Testis (tissue), 3 donors: ENCODE data around the gene FARP2. TPM values are rescaled to one million over a fixed set of nuclear protein-coding genes. Genes with fewer than 3 reads are reported as not detected.

Source experiments
- DNase-seq: peaks from one replicate; pipeline ENCODE4 v3.0.0-alpha.2; 2019
- H3K27ac ChIP-seq, 2 donors: fragments of 200-600 bp; sonication (generic); one replicate each; pipeline ENCODE4 v1.5.1; 2019
- H3K27me3 ChIP-seq: fragments of 200-600 bp; sonication (generic); one replicate; pipeline ENCODE4 v1.5.1; 2019
- H3K36me3 ChIP-seq: fragments of 200-600 bp; sonication (generic); one replicate; pipeline ENCODE4 v1.5.1; 2017; ENCODE audit warnings: low read depth; ENCODE audit errors: missing control alignments
- H3K4me1 ChIP-seq: fragments of 200-600 bp; sonication (generic); one replicate; pipeline ENCODE4 v1.5.1; 2019
- H3K4me3 ChIP-seq, 2 donors: fragments of 200-600 bp; sonication (generic); one replicate each; pipeline ENCODE4 v1.5.1; 2017 to 2019
- H3K9me3 ChIP-seq: fragments of 200-600 bp; sonication (generic); one replicate; pipeline ENCODE4 v1.5.1; 2017
- CTCF ChIP-seq, 3 experiments: fragments of 450-650 bp in 2 of 3; fragments of 200-600 bp in 1 of 3; sonication (generic) in 1 of 3; IDR thresholded peaks; one replicate each; pipeline ENCODE4 v1.5.1; 2016 to 2019; ENCODE audit warnings: antibody characterized with exemption in 3 of 3, mild to moderate bottlenecking in 2 of 3, moderate library complexity in 1 of 3
- POLR2A ChIP-seq: fragments of 450-650 bp; IDR thresholded peaks from one replicate; pipeline ENCODE4 v1.6.1; 2017; ENCODE audit warnings: antibody characterized with exemption, mild to moderate bottlenecking, moderate library complexity
- WGBS, 2 donors: methylation state at CpG; one replicate each; pipeline ENCODE4 v1.1.5; 2018; 5-methylcytosine and 5-hydroxymethylcytosine counted together
- intact Hi-C: fragments of 100-400 bp; cut with DNase I; formaldehyde crosslinking; loops from one replicate; pipeline ENCODE4 v1.15.1; 2023; ENCODE audit warnings: low total_unique reads
- polyA plus RNA-seq: library from polyadenylated mRNA; stranded (reverse); fragments of 350-450 nt; fragmentation: Illumina TruSeq; extraction: RNeasy Lipid Tissue Mini Kit (QIAGEN cat#74804); gene quantifications from one replicate; pipeline ENCODE4 v1.2.3, GENCODE V29; 2014; ENCODE audit warnings: low read depth, low replicate concordance; ENCODE audit not compliant: insufficient read depth
- total RNA-seq, 2 donors: library from RNA; depleted of rRNA; stranded (reverse); fragments of >200 nt; gene quantifications; one replicate each; pipeline ENCODE4 v1.2.3, GENCODE V29; 2016

The FARP2 gene
- total and polyA plus RNA-seq, 3 donors from 2014 or later, result 69.8 to 145 (median 78.1) TPM

- intact Hi-C loops, result no loop called here
- Histone ChIP-seq H3K4me3 (no peak overlapping the region), H3K4me1 (no peaks in the 10 kb centered on the region), H3K9me3 (no peaks in the 10 kb centered on the region), H3K27ac (no peak overlapping the region), H3K27me3 (no peaks in the 10 kb centered on the region), H3K36me3 (no peaks in the 10 kb centered on the region)
- DNase-seq, result no peak
- 86 to 92% methylated on average over 20 to 29 of the region's 29 CpGs for WGBS, 2 donors
- TF ChIP-seq POLR2A, result no peak
- TF ChIP-seq CTCF (IDR thresholded peaks at IDR 0.05), result no peak
Measured at GRCh38 chr2:241496904-241497877, 141.1 kb downstream of the FARP2 start.

- no peak for DNase-seq
- H3K4me1 ChIP-seq, result no peaks in the 10 kb centered on the region
- H3K27ac ChIP-seq, result no peak overlapping the region
- no peaks in the 10 kb centered on the region for H3K27me3 ChIP-seq
- H3K9me3 ChIP-seq, result no peaks in the 10 kb centered on the region
- H3K36me3 ChIP-seq, result no peaks in the 10 kb centered on the region
- WGBS, 2 donors, result 94 to 95% methylated on average over 23 to 36 of the region's 36 CpGs
- H3K4me3 ChIP-seq, result no peak overlapping the region
- intact Hi-C loops, result no loop called here
- TF ChIP-seq POLR2A, result no peak
- no peak for TF ChIP-seq CTCF (IDR thresholded peaks at IDR 0.05)
Measured at GRCh38 chr2:241498115-241499070, 142.3 kb downstream of the FARP2 start.

- Histone ChIP-seq H3K4me1 (no peaks in the 10 kb centered on the region), H3K36me3 (no peaks in the 10 kb centered on the region), H3K9me3 (no peaks in the 10 kb centered on the region), H3K27ac (no peak overlapping the region), H3K27me3 (no peaks in the 10 kb centered on the region), H3K4me3 (no peak overlapping the region)
- TF ChIP-seq POLR2A, result no peak
- TF ChIP-seq CTCF (IDR thresholded peaks at IDR 0.05), result no peak
- DNase-seq, result no peak
- intact Hi-C loops, result no loop called here
- 84 to 91% methylated on average over 17 to 28 of the region's 28 CpGs for WGBS, 2 donors
Measured at GRCh38 chr2:241499146-241499965, 143.3 kb downstream of the FARP2 start.

GRCh38 chr2:241500016-241500415 is 143.9 kb downstream of the FARP2 start:
- Histone ChIP-seq H3K9me3 (no peaks in the 10 kb centered on the region), H3K4me1 (no peaks in the 10 kb centered on the region), H3K27ac (no peak overlapping the region), H3K27me3 (no peaks in the 10 kb centered on the region), H3K4me3 (no peak overlapping the region), H3K36me3 (no peaks in the 10 kb centered on the region)
- intact Hi-C loops, result no loop called here
- no peak for DNase-seq
- TF ChIP-seq CTCF (IDR thresholded peaks at IDR 0.05), result no peak
- TF ChIP-seq POLR2A, result no peak
- 95 to 100% methylated on average over 4 to 10 of the region's 10 CpGs for WGBS, 2 donors
